Tibial nerve (tissue), 3 donors: Measurements from ENCODE around the gene GPRC5D.

Source experiments
- CTCF ChIP-seq, 5 experiments: fragments of 200-600 bp in 3 of 5; fragments of 450-650 bp in 2 of 5; sonication (generic) in 3 of 5; IDR thresholded peaks; one replicate each; pipeline ENCODE4 v1.5.1; 2016 to 2019; ENCODE audit warnings: antibody characterized with exemption in 5 of 5, mild to moderate bottlenecking in 3 of 5, moderate library complexity in 2 of 5
- POLR2A ChIP-seq, 2 donors: fragments of 450-650 bp; IDR thresholded peaks; one replicate each; pipeline ENCODE4 v1.6.1; 2017; ENCODE audit warnings: antibody characterized with exemption in 2 of 2, mild to moderate bottlenecking in 2 of 2, moderate library complexity in 2 of 2

GRCh38 chr12:12941450-12942350 lies 10.3 kb downstream of the GPRC5D start:
- TF ChIP-seq CTCF (IDR thresholded peaks at IDR 0.05) (no peak), POLR2A (IDR thresholded peaks at IDR 0.05) (no peak)
